ENCODE results near the gene FUNDC2. TPM values are rescaled to one million over a fixed set of nuclear protein-coding genes. Genes with fewer than 3 reads are reported as not detected.

The FUNDC2 gene
- total RNA-seq, 1 donor from 2014 or later, result 83.9 TPM

Other genes with a start within 250 kb of the FUNDC2 start
- 12.7 TPM for gene MPP1, start 221.4 kb upstream of the FUNDC2 start, total RNA-seq (ENCODE audit: unreplicated experiment)
- not detected for gene SMIM9, start 192.2 kb upstream of the FUNDC2 start, total RNA-seq (ENCODE audit: unreplicated experiment)
- 18.3 TPM for gene F8A1, start 140.5 kb upstream of the FUNDC2 start, total RNA-seq (ENCODE audit: unreplicated experiment)
- 1.8 TPM for gene F8, start 4.1 kb upstream of the FUNDC2 start, total RNA-seq (ENCODE audit: unreplicated experiment)
- gene CMC4, start 44.3 kb downstream of the FUNDC2 start, total RNA-seq (ENCODE audit: unreplicated experiment), result 1.8 TPM
- 9.5 TPM for gene MTCP1, start 44.3 kb downstream of the FUNDC2 start, total RNA-seq (ENCODE audit: unreplicated experiment)
- 21.9 TPM for gene BRCC3, start 44.7 kb downstream of the FUNDC2 start, total RNA-seq (ENCODE audit: unreplicated experiment)
- gene VBP1, start 189.6 kb downstream of the FUNDC2 start, total RNA-seq (ENCODE audit: unreplicated experiment), result 64.4 TPM
- gene RAB39B, start 237.6 kb downstream of the FUNDC2 start, total RNA-seq (ENCODE audit: unreplicated experiment), result 20.9 TPM